Esophagus squamous epithelium (tissue), 5 donors: ENCODE measurements around the gene MORN1. TPM values are rescaled to one million over a fixed set of nuclear protein-coding genes. Genes with fewer than 3 reads are reported as not detected.

ENCODE experiments used
- DNase-seq: peaks from one replicate; lab custom pipeline; 2025; lab: John Stamatoyannopoulos, UW
- H3K27ac ChIP-seq, 4 donors: fragments of 200-600 bp; sonication (generic); one replicate each; pipeline ENCODE4 v1.5.1; 2016 to 2019; ENCODE audit warnings: mild to moderate bottlenecking in 1 of 4
- H3K27me3 ChIP-seq, 4 donors: fragments of 200-600 bp; sonication (generic); 1 replicate in 3 of 4; 2 replicates in 1 of 4; pipeline versions ENCODE4 v1.5.1 to v1.6.0; 2017 to 2021; ENCODE audit warnings: antibody characterized with exemption in 1 of 4
- H3K36me3 ChIP-seq, 3 donors: fragments of 200-600 bp; sonication (generic); one replicate each; pipeline ENCODE4 v1.5.1; 2016 to 2019
- H3K4me1 ChIP-seq, 3 donors: fragments of 200-600 bp; sonication (generic); one replicate each; pipeline ENCODE4 v1.5.1; 2017 to 2019
- H3K4me3 ChIP-seq, 4 donors: fragments of 200-600 bp; sonication (generic); 1 replicate in 3 of 4; 2 replicates in 1 of 4; pipeline ENCODE4 v1.5.1; 2016 to 2019; ENCODE audit warnings: mild to moderate bottlenecking in 2 of 4, moderate library complexity in 1 of 4
- H3K9me3 ChIP-seq, 3 donors: fragments of 200-600 bp; sonication (generic); one replicate each; pipeline ENCODE4 v1.5.1; 2016 to 2019
- POLR2A ChIP-seq, 4 donors: fragments of 450-650 bp; IDR thresholded peaks; one replicate each; pipeline ENCODE4 v1.6.1; 2017; ENCODE audit warnings: antibody characterized with exemption in 4 of 4, mild to moderate bottlenecking in 4 of 4, moderate library complexity in 3 of 4
- WGBS, 2 donors: methylation state at CpG; one replicate each; pipeline ENCODE4 v1.1.5; 2018; 5-methylcytosine and 5-hydroxymethylcytosine counted together
- intact Hi-C: fragments of 100-400 bp; cut with DNase I; formaldehyde crosslinking; loops from one replicate; pipeline ENCODE4 v1.15.0; 2022
- total RNA-seq, 4 donors: library from RNA; depleted of rRNA; stranded (reverse); fragments of >200 nt; gene quantifications; one replicate each; pipeline ENCODE4 v1.1.0, GENCODE V29; 2016
- TF ChIP-seq, protein P1 (sequence below), 6 experiments: fragments of 450-650 bp in 4 of 6; fragments of 200-600 bp in 2 of 6; sonication (generic) in 2 of 6; IDR thresholded peaks; one replicate each; pipeline ENCODE4 v1.5.1; 2016 to 2019; ENCODE audit warnings: antibody characterized with exemption in 6 of 6, mild to moderate bottlenecking in 4 of 6, moderate library complexity in 4 of 6
- donor health status: DM: yes; HTN: yes; CAD: no.

The MORN1 gene
- total RNA-seq, 4 donors from 2014 or later = 6.7 to 10.8 (median 7.0) TPM

GRCh38 chr1:2437617-2438016 is 46.3 kb upstream of the MORN1 start:
- 70 to 80% methylated on average over 12 to 15 of the region's 15 CpGs for WGBS, 2 donors
- no peaks in the 10 kb centered on the region for H3K9me3 ChIP-seq
- no peak overlapping the region for H3K27ac ChIP-seq
- peaks cover 0 to 18% (median 0%) of the 10 kb centered on the region in 3 donors for H3K36me3 ChIP-seq
- H3K27me3 ChIP-seq = peaks cover 0 to 79% (median 0%) of the 10 kb centered on the region in 4 donors
- intact Hi-C loops = no loop called here
- no peak overlapping the region for H3K4me3 ChIP-seq
- no peak for DNase-seq
- H3K4me1 ChIP-seq = peaks cover 0 to 17% (median 4%) of the 10 kb centered on the region in 3 donors
- TF ChIP-seq, protein P1, sequence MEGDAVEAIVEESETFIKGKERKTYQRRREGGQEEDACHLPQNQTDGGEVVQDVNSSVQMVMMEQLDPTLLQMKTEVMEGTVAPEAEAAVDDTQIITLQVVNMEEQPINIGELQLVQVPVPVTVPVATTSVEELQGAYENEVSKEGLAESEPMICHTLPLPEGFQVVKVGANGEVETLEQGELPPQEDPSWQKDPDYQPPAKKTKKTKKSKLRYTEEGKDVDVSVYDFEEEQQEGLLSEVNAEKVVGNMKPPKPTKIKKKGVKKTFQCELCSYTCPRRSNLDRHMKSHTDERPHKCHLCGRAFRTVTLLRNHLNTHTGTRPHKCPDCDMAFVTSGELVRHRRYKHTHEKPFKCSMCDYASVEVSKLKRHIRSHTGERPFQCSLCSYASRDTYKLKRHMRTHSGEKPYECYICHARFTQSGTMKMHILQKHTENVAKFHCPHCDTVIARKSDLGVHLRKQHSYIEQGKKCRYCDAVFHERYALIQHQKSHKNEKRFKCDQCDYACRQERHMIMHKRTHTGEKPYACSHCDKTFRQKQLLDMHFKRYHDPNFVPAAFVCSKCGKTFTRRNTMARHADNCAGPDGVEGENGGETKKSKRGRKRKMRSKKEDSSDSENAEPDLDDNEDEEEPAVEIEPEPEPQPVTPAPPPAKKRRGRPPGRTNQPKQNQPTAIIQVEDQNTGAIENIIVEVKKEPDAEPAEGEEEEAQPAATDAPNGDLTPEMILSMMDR (IDR thresholded peaks at IDR 0.05) = no peak
- no peak for TF ChIP-seq POLR2A (IDR thresholded peaks at IDR 0.05)

GRCh38 chr1:2436876-2437275 is 45.5 kb upstream of the MORN1 start:
- no peak overlapping the region for H3K4me3 ChIP-seq
- intact Hi-C loops = no loop called here
- peaks cover 0 to 21% (median 0%) of the 10 kb centered on the region in 3 donors for H3K36me3 ChIP-seq
- H3K9me3 ChIP-seq = no peaks in the 10 kb centered on the region
- peaks cover 0 to 24% (median 8%) of the 10 kb centered on the region in 3 donors for H3K4me1 ChIP-seq
- H3K27ac ChIP-seq = no peak overlapping the region
- WGBS, 2 donors = 72 to 89% methylated on average over 3 to 6 of the region's 7 CpGs
- no peak for DNase-seq
- TF ChIP-seq, protein P1 (IDR thresholded peaks at IDR 0.05) = no peak
- TF ChIP-seq POLR2A (IDR thresholded peaks at IDR 0.05) = no peak
- H3K27me3 ChIP-seq = peaks cover 0 to 79% (median 0%) of the 10 kb centered on the region in 4 donors

GRCh38 chr1:2435746-2436355 is 44.5 kb upstream of the MORN1 start:
- WGBS, 2 donors = 66 to 75% methylated on average over 1 to 2 of the region's 2 CpGs
- H3K36me3 ChIP-seq = peaks cover 0 to 21% (median 0%) of the 10 kb centered on the region in 3 donors
- H3K27me3 ChIP-seq = peaks cover 0 to 77% (median 0%) of the 10 kb centered on the region in 4 donors
- no peak for DNase-seq
- intact Hi-C loops = no loop called here
- no peak for TF ChIP-seq POLR2A (IDR thresholded peaks at IDR 0.05)
- TF ChIP-seq, protein P1 (IDR thresholded peaks at IDR 0.05) = no peak
- no peaks in the 10 kb centered on the region for H3K9me3 ChIP-seq
- no peak overlapping the region for H3K27ac ChIP-seq
- H3K4me3 ChIP-seq = no peak overlapping the region
- peaks cover 2 to 34% (median 13%) of the 10 kb centered on the region in 3 donors for H3K4me1 ChIP-seq

GRCh38 chr1:2435091-2435490 is 43.7 kb upstream of the MORN1 start:
- WGBS, 2 donors = 69% methylated on average over 2 of the region's 9 CpGs; no CpG with 5 or more reads in 1 of the 2 donors
- Histone ChIP-seq H3K27me3 (peaks cover 0 to 80% (median 0%) of the 10 kb centered on the region in 4 donors), H3K27ac (no peak overlapping the region), H3K4me1 (peaks cover 5 to 42% (median 13%) of the 10 kb centered on the region in 3 donors), H3K36me3 (peaks cover 0 to 21% (median 0%) of the 10 kb centered on the region in 3 donors), H3K9me3 (peaks cover 0 to 2% (median under 1%) of the 10 kb centered on the region in 3 donors), H3K4me3 (no peak overlapping the region)
- TF ChIP-seq, protein P1 (IDR thresholded peaks at IDR 0.05) = no peak
- no peak for TF ChIP-seq POLR2A (IDR thresholded peaks at IDR 0.05)
- intact Hi-C loops = no loop called here
- no peak for DNase-seq

GRCh38 chr1:2433936-2434655 is 42.7 kb upstream of the MORN1 start:
- Histone ChIP-seq H3K4me1 (peaks cover 11 to 52% (median 13%) of the 10 kb centered on the region in 3 donors), H3K27me3 (peaks cover 0 to 81% (median 0%) of the 10 kb centered on the region in 4 donors), H3K9me3 (peaks cover 0 to 9% (median 5%) of the 10 kb centered on the region in 3 donors), H3K36me3 (peaks cover 0 to 21% (median 0%) of the 10 kb centered on the region in 3 donors), H3K4me3 (no peak overlapping the region), H3K27ac (no peak overlapping the region)
- intact Hi-C loops = no loop called here
- 88% methylated on average over 6 of the region's 34 CpGs; no CpG with 5 or more reads in 1 of the 2 donors for WGBS, 2 donors
- TF ChIP-seq POLR2A (IDR thresholded peaks at IDR 0.05) = no peak
- TF ChIP-seq, protein P1 (IDR thresholded peaks at IDR 0.05) = no peak
- DNase-seq = no peak
